Activated CD4-positive, alpha-beta T cell treated with anti-CD3 and anti-CD28 coated beads, Interleukin-2, Interleukin-6, amounts not matched to agents 100 ng/mL and 50 ng/mL, durations not matched to agents 16 hours and 8 hours (primary cell): ENCODE data around the gene PLEKHN1.

Source experiments
- DNase-seq: peaks from one replicate; pipeline ENCODE4 v3.0.0-alpha.2; 2020

Gene PLEKHN1

GRCh38 chr1:966135-966703, at the start of gene PLEKHN1:
TSS of gene PLEKHN1 (plus strand) at chr1:966482. CDS start at chr1:966532, 50 bp downstream.
- peak; percentile 45 for DNase-seq

- DNase-seq, result no peak
Observed at GRCh38 chr1:917076-917459, 49.2 kb upstream of the PLEKHN1 start.

- no peak for DNase-seq
Observed at GRCh38 chr1:917466-918091, 48.7 kb upstream of the PLEKHN1 start.

GRCh38 chr1:918353-918752, 47.9 kb upstream of the PLEKHN1 start:
- DNase-seq, result no peak

GRCh38 chr1:918843-919242, 47.4 kb upstream of the PLEKHN1 start:
- no peak for DNase-seq

GRCh38 chr1:919271-919872, 46.9 kb upstream of the PLEKHN1 start:
- DNase-seq, result no peak

GRCh38 chr1:920010-920409, 46.3 kb upstream of the PLEKHN1 start:
- no peak for DNase-seq

GRCh38 chr1:920521-920920, 45.8 kb upstream of the PLEKHN1 start:
- no peak for DNase-seq

- DNase-seq, result no peak
Observed at GRCh38 chr1:921011-921837, 45.1 kb upstream of the PLEKHN1 start.

GRCh38 chr1:923131-923990, 42.9 kb upstream of the PLEKHN1 start, which contains the start of gene SAMD11:
TSS of gene SAMD11 (plus strand) at chr1:923923. CDS start at chr1:924432, 509 bp downstream.
- DNase-seq, result peak; percentile 47

GRCh38 chr1:923991-924655, 42.2 kb upstream of the PLEKHN1 start:
- no peak for DNase-seq

GRCh38 chr1:924656-925560, 41.4 kb upstream of the PLEKHN1 start:
- DNase-seq, result no peak

- no peak for DNase-seq
Observed at GRCh38 chr1:925561-926421, 40.5 kb upstream of the PLEKHN1 start.

GRCh38 chr1:927234-927633, 39.0 kb upstream of the PLEKHN1 start:
- DNase-seq, result no peak

- no peak for DNase-seq
Observed at GRCh38 chr1:927748-928147, 38.5 kb upstream of the PLEKHN1 start.

- DNase-seq, result no peak
Observed at GRCh38 chr1:928825-929661, 37.2 kb upstream of the PLEKHN1 start.

- no peak for DNase-seq
Observed at GRCh38 chr1:929712-930632, 36.3 kb upstream of the PLEKHN1 start.

- DNase-seq, result no peak
Observed at GRCh38 chr1:930633-931138, 35.6 kb upstream of the PLEKHN1 start.
